NCI-H2196 treated with DMSO at 0.1 percent for 48 hours (cell line): ENCODE data around the gene PDCL3.

Experiments
- DNase-seq: peaks from one replicate; lab custom pipeline; 2025; ENCODE audit not compliant: unreplicated experiment; lab: John Stamatoyannopoulos, UW

The PDCL3 gene

GRCh38 chr2:100560216-100560830, 2.5 kb upstream of the PDCL3 start:
- DNase-seq = no peak

GRCh38 chr2:100561191-100561590, 1.6 kb upstream of the PDCL3 start:
- no peak for DNase-seq

GRCh38 chr2:100563407-100564247, 834 bp downstream of the PDCL3 start:
- no peak for DNase-seq

GRCh38 chr2:100568989-100569388, 6.2 kb downstream of the PDCL3 start:
- no peak for DNase-seq

- DNase-seq = no peak
Measured at GRCh38 chr2:100571668-100572067, 8.9 kb downstream of the PDCL3 start.

GRCh38 chr2:100577777-100578176, 15.0 kb downstream of the PDCL3 start:
- DNase-seq = no peak

GRCh38 chr2:100580367-100581276, 17.8 kb downstream of the PDCL3 start:
- DNase-seq = no peak

GRCh38 chr2:100581277-100581612, 18.5 kb downstream of the PDCL3 start:
- no peak for DNase-seq

GRCh38 chr2:100584816-100585215, 22.0 kb downstream of the PDCL3 start:
- DNase-seq = no peak

GRCh38 chr2:100588071-100588786, 25.4 kb downstream of the PDCL3 start:
- no peak for DNase-seq

GRCh38 chr2:100589527-100589926, 26.7 kb downstream of the PDCL3 start:
- no peak for DNase-seq

- no peak for DNase-seq
Measured at GRCh38 chr2:100592226-100592625, 29.4 kb downstream of the PDCL3 start.

GRCh38 chr2:100596465-100596864, 33.7 kb downstream of the PDCL3 start:
- no peak for DNase-seq

GRCh38 chr2:100599566-100599965, 36.8 kb downstream of the PDCL3 start:
- DNase-seq = no peak

GRCh38 chr2:100601661-100602060, 38.9 kb downstream of the PDCL3 start:
- DNase-seq = no peak

- no peak for DNase-seq
Measured at GRCh38 chr2:100603414-100603813, 40.6 kb downstream of the PDCL3 start.

GRCh38 chr2:100603948-100604633, 41.3 kb downstream of the PDCL3 start:
- no peak for DNase-seq

- no peak for DNase-seq
Measured at GRCh38 chr2:100606332-100606725, 43.5 kb downstream of the PDCL3 start.

- peak; percentile 34 for DNase-seq
Measured at GRCh38 chr2:100606726-100607343, 44.0 kb downstream of the PDCL3 start.

- peak; percentile 25 for DNase-seq
Measured at GRCh38 chr2:100610381-100610831, 47.6 kb downstream of the PDCL3 start.
